B cell (primary cell): ENCODE measurements around the gene CHD5.

ENCODE experiments used
- CTCF ChIP-seq: fragments of 200-600 bp; IDR thresholded peaks from one replicate; pipeline ENCODE4 v1.8.0; 2022; ENCODE audit warnings: antibody characterized with exemption, mild to moderate bottlenecking
- EZH2 ChIP-seq: IDR thresholded peaks from 2 replicates; pipeline ENCODE4 v1.6.1; 2012; ENCODE audit warnings: borderline replicate concordance, low read depth, mild to moderate bottlenecking, moderate library complexity, low read length; ENCODE audit not compliant: insufficient read depth, poor library complexity, severe bottlenecking

DNA sequence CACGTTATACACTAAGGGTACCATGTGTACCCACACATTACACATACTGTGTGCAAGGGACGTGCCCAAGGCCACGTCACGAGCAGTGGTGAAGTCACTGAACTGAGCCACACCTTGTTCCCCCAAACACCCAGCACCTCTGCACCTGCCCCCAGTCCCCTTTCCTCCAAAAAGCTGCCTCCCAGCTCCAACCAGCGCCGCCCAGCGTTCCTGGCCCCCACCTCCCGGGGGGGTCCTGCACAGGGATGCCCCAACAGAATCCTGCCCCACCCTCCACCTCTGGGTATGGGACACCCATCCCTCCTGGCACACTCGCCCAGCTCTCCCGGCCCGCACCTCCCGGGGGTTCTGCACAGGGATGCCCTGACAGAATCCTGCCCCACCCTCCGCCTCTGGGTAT lies 54.1 kb downstream of the CHD5 start:
- TF ChIP-seq CTCF: no peak
- no peak for TF ChIP-seq EZH2
